Cortex of kidney (tissue), 1 donor: ENCODE data around the gene CWH43.
"Not testable (repeated sequence)": the region's sequence is repeated elsewhere in the genome, so short reads cannot be mapped to it uniquely, and the experiment has no call there.

Experiments
- DNase-seq: peaks from one replicate; lab custom pipeline; 2025; lab: John Stamatoyannopoulos, UW

The CWH43 gene

GRCh38 chr4:49097071-49097470 lies 111.0 kb downstream of the CWH43 start:
- not testable (repeated sequence) for DNase-seq

GRCh38 chr4:49097505-49097904 lies 111.4 kb downstream of the CWH43 start:
- DNase-seq, result not testable (repeated sequence)

- DNase-seq, result not testable (repeated sequence)
Observed at GRCh38 chr4:49098034-49098759, 112.1 kb downstream of the CWH43 start.

- DNase-seq, result not testable (repeated sequence)
Observed at GRCh38 chr4:49099831-49100444, 113.9 kb downstream of the CWH43 start.

GRCh38 chr4:49102344-49102898 lies 116.3 kb downstream of the CWH43 start:
- not testable (repeated sequence) for DNase-seq

GRCh38 chr4:49103436-49104136 lies 117.5 kb downstream of the CWH43 start:
- not testable (repeated sequence) for DNase-seq

- DNase-seq, result not testable (repeated sequence)
Observed at GRCh38 chr4:49104231-49104930, 118.3 kb downstream of the CWH43 start.

- DNase-seq, result not testable (repeated sequence)
Observed at GRCh38 chr4:49105248-49105904, 119.3 kb downstream of the CWH43 start.

GRCh38 chr4:49107262-49107661 lies 121.2 kb downstream of the CWH43 start:
- not testable (repeated sequence) for DNase-seq

GRCh38 chr4:49108183-49108978 lies 122.3 kb downstream of the CWH43 start:
- not testable (repeated sequence) for DNase-seq

GRCh38 chr4:49109567-49110166 lies 123.6 kb downstream of the CWH43 start:
- DNase-seq, result not testable (repeated sequence)

GRCh38 chr4:49110579-49110978 lies 124.5 kb downstream of the CWH43 start:
- DNase-seq, result not testable (repeated sequence)
